Stomach (tissue), 9 donors: ENCODE measurements around the gene PTGDR2. TPM values are rescaled to one million over a fixed set of nuclear protein-coding genes. Genes with fewer than 3 reads are reported as not detected.

Experiments
- DNase-seq, 2 donors: peaks; one replicate each; pipeline versions ENCODE4 v3.0.0 to v3.0.0-alpha.2; 2013 to 2019
- H3K27ac ChIP-seq, 5 donors: fragments of 200-600 bp in 4 of 5; sonication (generic) in 4 of 5; one replicate each; pipeline ENCODE4 v1.5.1; 2013 to 2019; ENCODE audit warnings: mild to moderate bottlenecking in 1 of 5, moderate library complexity in 1 of 5
- H3K27me3 ChIP-seq, 3 donors: fragments of 200-600 bp; sonication (generic); one replicate each; pipeline ENCODE4 v1.5.1; 2017 to 2019; ENCODE audit warnings: mixed run types in 1 of 3
- H3K36me3 ChIP-seq, 4 donors: fragments of 200-600 bp; sonication (generic); 1 replicate in 3 of 4; 2 replicates in 1 of 4; pipeline ENCODE4 v1.5.1; 2016 to 2019
- H3K4me1 ChIP-seq, 4 donors: fragments of 200-600 bp; sonication (generic); one replicate each; pipeline ENCODE4 v1.5.1; 2016 to 2019
- H3K4me3 ChIP-seq, 4 donors: fragments of 200-600 bp; sonication (generic) in 3 of 4; one replicate each; pipeline ENCODE4 v1.5.1; 2016 to 2019; ENCODE audit warnings: mild to moderate bottlenecking in 1 of 4
- H3K9me3 ChIP-seq, 4 donors: fragments of 200-600 bp; sonication (generic); one replicate each; pipeline ENCODE4 v1.5.1; 2016 to 2019
- EP300 ChIP-seq: sonication (generic); formaldehyde crosslinking; IDR thresholded peaks from one replicate; pipeline ENCODE4 v1.6.1; 2017; ENCODE audit warnings: antibody characterized with exemption
- POLR2A ChIP-seq, 4 donors: fragments of 450-650 bp; IDR thresholded peaks; one replicate each; pipeline ENCODE4 v1.6.1; 2016; ENCODE audit warnings: antibody characterized with exemption in 4 of 4, control low read depth in 2 of 4, mild to moderate bottlenecking in 1 of 4, moderate library complexity in 1 of 4
- POLR2AphosphoS5 ChIP-seq, 3 donors: sonication (generic); formaldehyde crosslinking; IDR thresholded peaks; one replicate each; pipeline ENCODE4 v1.6.1; 2016; ENCODE audit warnings: antibody characterized with exemption in 3 of 3
- WGBS, 5 donors: extraction: QIAGEN DNeasy Blood & Tissue Kit in 3 of 5; methylation state at CpG; one replicate each; pipeline versions ENCODE4 v1.1.5 to v1.1.7; 2013 to 2018; 5-methylcytosine and 5-hydroxymethylcytosine counted together
- intact Hi-C: fragments of 100-400 bp; cut with DNase I; formaldehyde crosslinking; loops from one replicate; pipeline ENCODE4 v1.15.1; 2023; ENCODE audit warnings: low total_unique reads
- polyA plus RNA-seq, 3 donors: library from polyadenylated mRNA; stranded (reverse); fragments of 200-250 nt; gene quantifications; one replicate each; pipeline ENCODE4 v1.2.3, GENCODE V29; 2013
- total RNA-seq, 5 donors: library from RNA; depleted of rRNA; stranded (reverse); fragments of >200 nt; gene quantifications; one replicate each; pipeline versions ENCODE4 v1.1.0 to v1.2.3, GENCODE V29; 2014 to 2016
- TF ChIP-seq, protein P1 (sequence below), 7 experiments: fragments of 450-650 bp in 4 of 7; fragments of 200-600 bp in 3 of 7; sonication (generic) in 3 of 7; IDR thresholded peaks; one replicate each; pipeline ENCODE4 v1.5.1; 2016 to 2019; ENCODE audit warnings: antibody characterized with exemption in 7 of 7, control low read depth in 2 of 7, mild to moderate bottlenecking in 1 of 7
- donor health status: healthy with polysubstance abuse.
- donor health status: Bipolar disorder and iron deficiency.
- donor health status: healthy.

PTGDR2 gene
- total and polyA plus RNA-seq, 8 donors = 2.1 to 67.8 (median 12.3) TPM; not detected in 2

DNA sequence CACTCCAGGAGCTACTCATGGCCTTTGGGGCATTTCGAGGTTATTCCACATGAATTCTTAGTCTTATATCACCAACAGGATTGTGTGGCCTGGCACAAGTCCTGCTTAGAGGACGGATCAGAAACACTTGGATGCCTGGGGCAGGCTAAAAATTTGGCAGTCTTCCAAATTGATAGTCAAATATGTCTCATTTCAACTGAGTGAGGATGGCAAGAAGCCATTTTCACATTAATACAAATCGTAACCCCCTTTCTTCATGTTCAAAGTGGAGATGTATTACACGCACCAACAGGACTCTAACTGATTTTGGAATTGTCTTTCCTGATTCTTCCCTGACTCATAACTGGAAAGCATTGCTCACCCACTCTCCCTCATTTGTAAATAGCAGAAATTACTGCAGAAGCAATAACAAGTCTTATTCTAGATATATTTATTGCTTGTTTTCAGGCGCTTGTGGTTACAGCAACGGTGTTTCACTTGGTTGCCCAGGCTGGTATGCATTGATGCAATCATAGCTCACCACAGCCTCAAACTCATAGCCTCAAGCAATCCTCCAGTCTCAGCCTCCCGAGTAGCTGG lies 24.2 kb downstream of the PTGDR2 start:
- Histone ChIP-seq H3K36me3 (no peaks in the 10 kb centered on the region), H3K4me1 (peaks cover 7 to 10% (median 9%) of the 10 kb centered on the region in 4 donors), H3K9me3 (no peaks in the 10 kb centered on the region), H3K27ac (peak overlapping the region in 1 of 5 donors; percentile 43), H3K4me3 (no peak overlapping the region), H3K27me3 (no peaks in the 10 kb centered on the region)
- TF ChIP-seq POLR2AphosphoS5 (IDR thresholded peaks at IDR 0.05) (no peak), POLR2A (IDR thresholded peaks at IDR 0.05) (no peak), EP300 (no peak)
- TF ChIP-seq, protein P1, sequence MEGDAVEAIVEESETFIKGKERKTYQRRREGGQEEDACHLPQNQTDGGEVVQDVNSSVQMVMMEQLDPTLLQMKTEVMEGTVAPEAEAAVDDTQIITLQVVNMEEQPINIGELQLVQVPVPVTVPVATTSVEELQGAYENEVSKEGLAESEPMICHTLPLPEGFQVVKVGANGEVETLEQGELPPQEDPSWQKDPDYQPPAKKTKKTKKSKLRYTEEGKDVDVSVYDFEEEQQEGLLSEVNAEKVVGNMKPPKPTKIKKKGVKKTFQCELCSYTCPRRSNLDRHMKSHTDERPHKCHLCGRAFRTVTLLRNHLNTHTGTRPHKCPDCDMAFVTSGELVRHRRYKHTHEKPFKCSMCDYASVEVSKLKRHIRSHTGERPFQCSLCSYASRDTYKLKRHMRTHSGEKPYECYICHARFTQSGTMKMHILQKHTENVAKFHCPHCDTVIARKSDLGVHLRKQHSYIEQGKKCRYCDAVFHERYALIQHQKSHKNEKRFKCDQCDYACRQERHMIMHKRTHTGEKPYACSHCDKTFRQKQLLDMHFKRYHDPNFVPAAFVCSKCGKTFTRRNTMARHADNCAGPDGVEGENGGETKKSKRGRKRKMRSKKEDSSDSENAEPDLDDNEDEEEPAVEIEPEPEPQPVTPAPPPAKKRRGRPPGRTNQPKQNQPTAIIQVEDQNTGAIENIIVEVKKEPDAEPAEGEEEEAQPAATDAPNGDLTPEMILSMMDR (IDR thresholded peaks at IDR 0.05) = no peak
- 41 to 47% (median 44%) methylated on average over 7 of the region's 7 CpGs for WGBS, 5 donors
- intact Hi-C loops = loop anchor here (5.0 kb wide), 1 partner anchor 66 kb away; no protein-coding TSS in a partner anchor
- no peak for DNase-seq

DNA sequence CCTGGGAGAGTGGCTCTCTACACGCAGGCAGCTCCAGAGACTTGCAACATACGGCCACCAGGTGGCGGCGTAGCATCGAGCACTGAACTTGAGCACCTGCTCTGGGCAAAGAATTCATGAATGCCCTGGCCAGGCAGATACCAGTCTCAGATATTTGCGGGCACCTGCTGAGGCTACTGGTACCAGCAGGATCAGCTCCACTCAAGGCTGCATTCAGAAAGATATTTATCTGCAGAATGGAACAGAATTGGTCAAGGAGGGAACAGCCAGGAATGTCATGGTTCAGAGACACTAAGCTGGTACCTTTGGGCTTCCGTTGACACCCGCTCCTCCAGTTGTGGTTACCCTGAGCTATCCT lies 24.6 kb downstream of the PTGDR2 start:
- Histone ChIP-seq H3K27ac (peak overlapping the region in 1 of 5 donors; percentile 43), H3K4me3 (no peak overlapping the region), H3K9me3 (no peaks in the 10 kb centered on the region), H3K27me3 (no peaks in the 10 kb centered on the region), H3K36me3 (no peaks in the 10 kb centered on the region), H3K4me1 (peaks cover 7 to 10% (median 9%) of the 10 kb centered on the region in 4 donors)
- WGBS, 5 donors = 15 to 20% (median 17%) methylated on average over 8 of the region's 8 CpGs
- TF ChIP-seq, protein P1 (IDR thresholded peaks at IDR 0.05) = peak in 5 of 7 experiments; percentile 90 to 96 (median 92)
- TF ChIP-seq POLR2AphosphoS5 (IDR thresholded peaks at IDR 0.05) (peak in 1 of 3 donors; percentile 76), EP300 (no peak)
- DNase-seq = peak; percentile 91 to 93
- intact Hi-C loops = loop anchor here (5.0 kb wide), 1 partner anchor 66 kb away; no protein-coding TSS in a partner anchor

DNA sequence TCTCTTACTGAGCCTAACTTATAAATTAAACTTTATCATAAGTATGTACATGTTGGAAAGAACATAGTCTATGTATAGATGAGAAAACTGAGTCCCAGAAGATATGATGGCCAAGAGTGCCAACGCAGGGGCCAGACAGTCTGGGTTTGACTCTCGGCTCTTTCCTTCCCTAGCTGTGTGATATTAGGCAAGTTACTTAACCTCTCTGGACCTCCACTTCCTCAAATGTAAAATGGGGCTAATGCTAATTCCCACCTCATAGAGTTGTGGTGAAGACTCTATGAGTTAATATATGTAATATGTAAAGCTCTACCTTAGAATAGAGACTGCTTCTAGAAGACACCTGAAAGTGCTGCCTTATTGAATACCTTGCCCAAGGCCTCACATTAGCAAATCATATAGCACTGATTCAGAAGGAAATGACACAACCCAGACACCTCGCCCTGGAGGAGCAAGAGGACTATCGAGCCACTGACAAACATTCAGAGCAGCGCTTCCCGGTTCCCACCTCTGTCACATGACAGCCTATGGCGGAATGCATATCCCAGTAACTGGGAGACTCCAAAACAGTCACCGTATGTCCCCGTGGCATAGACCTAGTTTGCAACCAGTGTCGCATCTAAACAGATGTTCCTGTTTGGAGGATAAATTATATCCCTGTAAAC lies 25.1 kb downstream of the PTGDR2 start:
- H3K36me3 ChIP-seq = no peaks in the 10 kb centered on the region
- TF ChIP-seq, protein P1 (IDR thresholded peaks at IDR 0.05) = no peak
- TF ChIP-seq EP300 (no peak), POLR2A (IDR thresholded peaks at IDR 0.05) (no peak), POLR2AphosphoS5 (IDR thresholded peaks at IDR 0.05) (no peak)
- 33 to 48% (median 42%) methylated on average over 10 of the region's 10 CpGs for WGBS, 5 donors
- no peaks in the 10 kb centered on the region for H3K27me3 ChIP-seq
- no peaks in the 10 kb centered on the region for H3K9me3 ChIP-seq
- H3K4me3 ChIP-seq = no peak overlapping the region
- peaks cover 7 to 10% (median 9%) of the 10 kb centered on the region in 4 donors for H3K4me1 ChIP-seq
- H3K27ac ChIP-seq = no peak overlapping the region
- intact Hi-C loops = loop anchor here (5.0 kb wide), 1 partner anchor 67 kb away; no protein-coding TSS in a partner anchor
- no peak for DNase-seq

DNA sequence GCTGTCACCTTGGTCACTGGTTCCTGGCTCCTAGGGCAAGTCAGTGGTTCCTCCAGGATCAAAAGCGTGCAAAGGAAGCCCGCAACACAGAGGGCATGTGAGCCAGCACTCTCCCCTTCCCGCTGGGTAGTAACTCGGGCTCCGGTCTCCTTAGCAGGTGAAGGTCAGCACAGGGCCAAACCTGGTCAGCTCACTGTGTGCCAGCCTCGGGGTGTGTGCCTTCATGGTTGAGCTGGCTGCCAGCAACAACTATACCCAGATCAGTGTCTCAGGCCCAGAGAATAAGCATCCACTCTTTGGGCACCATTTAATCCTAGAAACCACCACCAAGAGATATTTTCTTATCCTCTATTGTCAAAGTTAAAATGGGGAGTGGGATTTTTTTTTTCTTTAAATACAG lies 30.0 kb downstream of the PTGDR2 start:
- H3K4me1 ChIP-seq = peaks cover 0 to 2% (median 1%) of the 10 kb centered on the region in 4 donors
- TF ChIP-seq, protein P1 (IDR thresholded peaks at IDR 0.05) = no peak
- TF ChIP-seq POLR2AphosphoS5 (IDR thresholded peaks at IDR 0.05) = no peak
- TF ChIP-seq POLR2A (IDR thresholded peaks at IDR 0.05) = no peak
- TF ChIP-seq EP300 = no peak
- no peaks in the 10 kb centered on the region for H3K27me3 ChIP-seq
- no peak overlapping the region for H3K4me3 ChIP-seq
- intact Hi-C loops = no loop called here
- no peaks in the 10 kb centered on the region for H3K36me3 ChIP-seq
- WGBS, 5 donors = 67 to 82% (median 76%) methylated on average over 3 to 6 of the region's 6 CpGs
- no peak for DNase-seq
- no peak overlapping the region for H3K27ac ChIP-seq
- H3K9me3 ChIP-seq = no peaks in the 10 kb centered on the region
